Suprapubic skin (tissue), 4 donors: Measurements from ENCODE around the gene NFATC2.

Experiments used
- POLR2A ChIP-seq, 2 donors: fragments of 450-650 bp; IDR thresholded peaks; one replicate each; pipeline ENCODE4 v1.6.1; 2017; ENCODE audit warnings: antibody characterized with exemption in 2 of 2, mild to moderate bottlenecking in 2 of 2, moderate library complexity in 2 of 2
- POLR2AphosphoS5 ChIP-seq, 3 donors: sonication (generic); formaldehyde crosslinking; IDR thresholded peaks; one replicate each; pipeline ENCODE4 v1.6.1; 2017; ENCODE audit warnings: antibody characterized with exemption in 3 of 3
- TF ChIP-seq, protein P1 (sequence below), 2 donors: fragments of 200-600 bp in 1 of 2; fragments of 450-650 bp in 1 of 2; sonication (generic) in 1 of 2; IDR thresholded peaks; one replicate each; pipeline ENCODE4 v1.5.1; 2016 to 2019; ENCODE audit warnings: antibody characterized with exemption in 2 of 2, mild to moderate bottlenecking in 1 of 2, moderate library complexity in 1 of 2

- TF ChIP-seq, protein P1, sequence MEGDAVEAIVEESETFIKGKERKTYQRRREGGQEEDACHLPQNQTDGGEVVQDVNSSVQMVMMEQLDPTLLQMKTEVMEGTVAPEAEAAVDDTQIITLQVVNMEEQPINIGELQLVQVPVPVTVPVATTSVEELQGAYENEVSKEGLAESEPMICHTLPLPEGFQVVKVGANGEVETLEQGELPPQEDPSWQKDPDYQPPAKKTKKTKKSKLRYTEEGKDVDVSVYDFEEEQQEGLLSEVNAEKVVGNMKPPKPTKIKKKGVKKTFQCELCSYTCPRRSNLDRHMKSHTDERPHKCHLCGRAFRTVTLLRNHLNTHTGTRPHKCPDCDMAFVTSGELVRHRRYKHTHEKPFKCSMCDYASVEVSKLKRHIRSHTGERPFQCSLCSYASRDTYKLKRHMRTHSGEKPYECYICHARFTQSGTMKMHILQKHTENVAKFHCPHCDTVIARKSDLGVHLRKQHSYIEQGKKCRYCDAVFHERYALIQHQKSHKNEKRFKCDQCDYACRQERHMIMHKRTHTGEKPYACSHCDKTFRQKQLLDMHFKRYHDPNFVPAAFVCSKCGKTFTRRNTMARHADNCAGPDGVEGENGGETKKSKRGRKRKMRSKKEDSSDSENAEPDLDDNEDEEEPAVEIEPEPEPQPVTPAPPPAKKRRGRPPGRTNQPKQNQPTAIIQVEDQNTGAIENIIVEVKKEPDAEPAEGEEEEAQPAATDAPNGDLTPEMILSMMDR (IDR thresholded peaks at IDR 0.05), result no peak
- TF ChIP-seq POLR2AphosphoS5 (IDR thresholded peaks at IDR 0.05), result no peak
- no peak for TF ChIP-seq POLR2A (IDR thresholded peaks at IDR 0.05)
These were observed 51.9 kb downstream of the NFATC2 start for GRCh38 chr20:51490635-51491034.
